Adrenal gland (tissue), 5 donors: ENCODE measurements around the gene HHAT.

Experiments used
- POLR2A ChIP-seq, 2 donors: fragments of 450-650 bp; IDR thresholded peaks; one replicate each; pipeline ENCODE4 v1.6.1; 2017; ENCODE audit warnings: antibody characterized with exemption in 2 of 2, mild to moderate bottlenecking in 2 of 2, moderate library complexity in 1 of 2
- TF ChIP-seq, protein P1 (sequence below), 6 experiments: fragments of 450-650 bp in 4 of 6; fragments of 200-600 bp in 2 of 6; sonication (generic) in 1 of 6; IDR thresholded peaks; 1 replicate in 5 of 6; 2 replicates in 1 of 6; pipeline versions ENCODE4 v1.5.1 to v1.8.0; 2016 to 2021; ENCODE audit warnings: antibody characterized with exemption in 6 of 6, mild to moderate bottlenecking in 2 of 6, moderate library complexity in 1 of 6
- donor health status: DM: no; HTN: no; CAD: no.

DNA sequence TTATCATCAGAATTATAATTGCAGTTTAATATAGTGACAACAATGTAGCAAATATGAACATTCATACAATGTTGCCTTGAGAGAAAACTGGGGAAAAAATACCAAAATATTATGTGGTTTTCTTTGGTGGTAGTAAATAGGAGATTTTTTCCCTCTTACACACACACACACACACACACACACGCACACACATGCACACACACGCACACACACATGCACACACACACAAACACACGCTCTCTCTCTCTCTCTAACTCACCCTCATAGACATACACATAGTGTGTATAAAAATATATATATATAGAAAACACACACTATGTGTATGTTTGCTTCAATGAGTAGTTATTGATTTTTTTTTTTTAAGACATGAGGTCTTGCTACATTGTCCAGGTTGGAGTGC is 211.6 kb downstream of the HHAT start:
- no peak for TF ChIP-seq POLR2A (IDR thresholded peaks at IDR 0.05)
- TF ChIP-seq, protein P1, sequence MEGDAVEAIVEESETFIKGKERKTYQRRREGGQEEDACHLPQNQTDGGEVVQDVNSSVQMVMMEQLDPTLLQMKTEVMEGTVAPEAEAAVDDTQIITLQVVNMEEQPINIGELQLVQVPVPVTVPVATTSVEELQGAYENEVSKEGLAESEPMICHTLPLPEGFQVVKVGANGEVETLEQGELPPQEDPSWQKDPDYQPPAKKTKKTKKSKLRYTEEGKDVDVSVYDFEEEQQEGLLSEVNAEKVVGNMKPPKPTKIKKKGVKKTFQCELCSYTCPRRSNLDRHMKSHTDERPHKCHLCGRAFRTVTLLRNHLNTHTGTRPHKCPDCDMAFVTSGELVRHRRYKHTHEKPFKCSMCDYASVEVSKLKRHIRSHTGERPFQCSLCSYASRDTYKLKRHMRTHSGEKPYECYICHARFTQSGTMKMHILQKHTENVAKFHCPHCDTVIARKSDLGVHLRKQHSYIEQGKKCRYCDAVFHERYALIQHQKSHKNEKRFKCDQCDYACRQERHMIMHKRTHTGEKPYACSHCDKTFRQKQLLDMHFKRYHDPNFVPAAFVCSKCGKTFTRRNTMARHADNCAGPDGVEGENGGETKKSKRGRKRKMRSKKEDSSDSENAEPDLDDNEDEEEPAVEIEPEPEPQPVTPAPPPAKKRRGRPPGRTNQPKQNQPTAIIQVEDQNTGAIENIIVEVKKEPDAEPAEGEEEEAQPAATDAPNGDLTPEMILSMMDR (IDR thresholded peaks at IDR 0.05) = no peak
